HG03025 (cell line): ENCODE data around the gene SLC35B1.

ENCODE experiments used
- ATAC-seq: cut with Tn5 transposase; IDR thresholded peaks from one replicate; pipeline ENCODE4 v1.9.1; 2021; ENCODE audit warnings: mild to moderate bottlenecking, moderate library complexity; ENCODE audit not compliant: unreplicated experiment, low FRiP score

SLC35B1 gene, protein sequence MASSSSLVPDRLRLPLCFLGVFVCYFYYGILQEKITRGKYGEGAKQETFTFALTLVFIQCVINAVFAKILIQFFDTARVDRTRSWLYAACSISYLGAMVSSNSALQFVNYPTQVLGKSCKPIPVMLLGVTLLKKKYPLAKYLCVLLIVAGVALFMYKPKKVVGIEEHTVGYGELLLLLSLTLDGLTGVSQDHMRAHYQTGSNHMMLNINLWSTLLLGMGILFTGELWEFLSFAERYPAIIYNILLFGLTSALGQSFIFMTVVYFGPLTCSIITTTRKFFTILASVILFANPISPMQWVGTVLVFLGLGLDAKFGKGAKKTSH

GRCh38 chr17:49707608-49708514 is at the start of gene SLC35B1:
Gene SLC35B1, minus strand, starts transcription at chr17:49707964. Its CDS starts 131 bp downstream, at chr17:49707833.
- ATAC-seq: peak; percentile 85

DNA sequence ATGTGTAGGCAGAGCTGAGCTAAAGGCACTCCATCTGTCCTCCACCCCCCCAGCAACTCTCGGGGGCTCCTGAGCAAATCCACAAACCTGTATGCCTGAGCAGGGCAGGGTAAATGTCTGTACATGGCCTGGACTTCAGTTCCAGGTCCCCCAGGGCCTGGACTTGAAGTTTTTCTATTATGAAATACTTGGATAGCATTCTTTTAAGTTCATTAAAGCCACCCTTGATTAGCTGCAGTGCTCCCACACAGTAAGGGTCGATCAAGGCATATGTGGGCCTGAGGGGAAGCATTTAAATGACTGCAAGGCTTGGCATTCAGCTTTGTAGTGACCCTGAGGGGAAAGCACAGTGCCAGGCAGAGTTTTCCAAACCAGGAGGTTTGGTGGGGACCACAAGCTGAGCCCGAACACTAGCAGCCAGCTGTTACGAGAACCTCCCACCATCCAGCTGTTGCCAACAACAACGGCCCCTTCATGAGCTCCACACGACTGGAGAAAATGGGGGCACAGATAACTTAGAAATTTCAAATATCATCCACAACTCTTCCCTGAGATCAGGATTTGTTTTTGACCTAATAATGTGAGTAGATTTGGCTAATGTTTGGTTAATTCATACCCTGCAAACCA is 49.5 kb upstream of the SLC35B1 start:
- no peak for ATAC-seq

DNA sequence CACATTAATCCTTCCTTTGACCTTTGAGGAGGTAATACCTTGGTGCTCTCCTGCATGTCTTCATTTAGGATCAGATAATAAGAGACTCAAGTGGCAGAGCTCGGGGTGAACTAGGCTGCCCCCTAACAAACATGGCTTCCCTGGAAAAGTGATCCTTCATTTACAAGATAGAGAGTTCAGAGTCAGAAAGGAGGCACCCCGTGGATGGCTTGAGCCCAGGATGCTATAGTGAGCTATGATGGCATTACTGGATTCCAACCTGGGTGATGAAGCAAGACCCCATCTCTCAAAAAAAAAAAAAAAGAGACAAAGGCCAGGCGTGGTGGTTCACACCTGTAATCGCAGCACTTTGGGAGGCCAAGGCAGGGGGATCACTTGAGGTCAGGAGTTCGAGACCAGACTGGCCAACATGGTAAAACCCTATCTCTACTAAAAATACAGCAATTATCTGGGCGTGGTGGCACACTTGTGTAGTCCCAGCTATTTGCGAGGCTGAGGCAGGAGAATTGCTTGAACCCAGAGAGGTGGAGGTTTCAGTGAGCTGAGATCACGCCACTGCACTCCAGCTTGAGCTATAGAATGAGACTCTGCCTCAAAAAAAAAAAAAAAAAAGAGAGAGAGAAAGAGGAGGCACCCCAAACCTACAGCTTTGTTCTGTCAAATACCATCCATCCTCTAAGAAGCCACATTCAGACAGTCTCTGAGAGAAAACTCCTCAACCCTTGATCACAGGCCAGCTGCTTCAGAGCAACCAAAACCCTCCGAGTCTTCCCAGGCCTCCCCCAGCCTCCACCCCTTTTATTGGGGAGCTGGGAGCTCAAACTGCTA is 48.8 kb upstream of the SLC35B1 start:
- no peak for ATAC-seq

GRCh38 chr17:49755663-49756283 is 48.0 kb upstream of the SLC35B1 start:
- ATAC-seq: no peak

DNA sequence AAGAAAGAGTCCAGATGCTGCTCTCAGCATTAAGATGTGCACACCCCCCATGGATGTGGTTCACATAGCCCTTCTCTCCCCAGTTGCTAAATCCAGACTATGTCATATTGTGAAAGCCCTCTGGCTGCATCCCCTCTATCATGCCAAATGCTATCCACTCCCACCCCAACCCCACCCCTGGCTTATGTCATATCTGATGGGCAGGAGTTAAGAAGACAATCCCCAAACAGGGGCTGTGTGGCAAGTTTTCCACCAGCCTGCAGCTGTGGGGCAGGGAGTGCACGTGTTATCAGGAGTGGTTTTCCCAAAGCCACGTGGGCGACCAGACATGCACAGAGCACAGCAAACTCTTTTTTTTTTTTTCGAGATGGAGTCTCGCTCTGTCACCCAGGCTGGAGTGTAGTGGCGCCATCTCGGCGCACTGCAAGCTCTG is 46.2 kb upstream of the SLC35B1 start:
- no peak for ATAC-seq

- no peak for ATAC-seq
These were observed 44.7 kb upstream of the SLC35B1 start for GRCh38 chr17:49752508-49752907.

- no peak for ATAC-seq
These were observed 42.0 kb upstream of the SLC35B1 start for GRCh38 chr17:49749730-49750129.

- peak; percentile 69 for ATAC-seq
These were observed 41.0 kb upstream of the SLC35B1 start for GRCh38 chr17:49748791-49749190.

DNA sequence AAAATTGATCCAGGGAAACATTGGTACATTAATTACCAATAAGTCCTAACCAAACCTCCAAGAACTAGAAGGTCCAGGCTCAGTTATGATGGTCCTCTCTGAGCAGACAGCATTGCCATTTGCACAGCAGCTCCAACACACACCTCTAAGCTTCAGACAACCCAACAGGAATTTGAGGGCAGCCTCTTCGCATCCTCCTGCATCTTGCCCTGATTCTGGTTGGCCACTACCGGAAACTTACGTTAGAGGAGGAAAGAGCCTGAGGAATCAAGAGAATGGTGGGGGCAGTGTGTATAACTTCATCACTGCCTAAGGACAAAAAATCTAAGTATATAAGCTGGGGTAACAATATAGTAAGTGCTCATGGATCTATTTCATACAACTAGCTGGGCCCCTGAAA is 40.5 kb upstream of the SLC35B1 start:
- ATAC-seq: no peak

GRCh38 chr17:49747632-49748031 is 39.9 kb upstream of the SLC35B1 start:
- no peak for ATAC-seq

DNA sequence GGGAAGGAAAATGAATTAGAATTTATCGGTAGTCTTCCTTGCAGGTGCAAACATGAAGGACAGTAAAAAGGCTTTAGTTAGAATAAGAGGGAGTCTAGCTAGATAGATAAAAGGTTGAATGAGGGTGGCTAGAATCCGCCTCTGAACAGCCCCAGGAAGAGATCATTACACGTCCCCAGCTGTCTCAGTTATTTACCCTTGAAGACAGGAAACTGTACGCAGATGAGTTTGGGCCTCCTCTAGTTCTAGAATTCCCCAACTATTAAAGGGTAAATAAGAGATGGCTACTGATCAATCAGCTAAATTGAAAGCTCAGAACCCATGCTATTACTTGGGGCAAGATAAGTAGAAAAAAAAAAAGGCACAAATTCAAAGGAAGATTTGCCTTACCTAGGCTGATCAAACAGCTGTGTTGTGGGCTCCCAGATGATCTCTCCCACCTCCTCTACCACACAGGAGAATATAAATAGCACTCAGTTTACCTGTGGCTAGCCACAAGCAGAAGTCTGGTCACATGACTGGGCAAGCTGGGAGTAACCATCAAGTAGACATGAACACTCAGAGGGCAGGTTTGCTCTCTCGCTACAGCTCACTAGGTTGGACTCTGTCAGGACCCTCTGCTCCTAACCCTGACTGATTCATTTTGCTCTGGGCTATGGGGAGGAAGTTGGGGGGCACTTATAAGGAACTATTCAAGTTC is 39.2 kb upstream of the SLC35B1 start:
- ATAC-seq: peak; percentile 59

DNA sequence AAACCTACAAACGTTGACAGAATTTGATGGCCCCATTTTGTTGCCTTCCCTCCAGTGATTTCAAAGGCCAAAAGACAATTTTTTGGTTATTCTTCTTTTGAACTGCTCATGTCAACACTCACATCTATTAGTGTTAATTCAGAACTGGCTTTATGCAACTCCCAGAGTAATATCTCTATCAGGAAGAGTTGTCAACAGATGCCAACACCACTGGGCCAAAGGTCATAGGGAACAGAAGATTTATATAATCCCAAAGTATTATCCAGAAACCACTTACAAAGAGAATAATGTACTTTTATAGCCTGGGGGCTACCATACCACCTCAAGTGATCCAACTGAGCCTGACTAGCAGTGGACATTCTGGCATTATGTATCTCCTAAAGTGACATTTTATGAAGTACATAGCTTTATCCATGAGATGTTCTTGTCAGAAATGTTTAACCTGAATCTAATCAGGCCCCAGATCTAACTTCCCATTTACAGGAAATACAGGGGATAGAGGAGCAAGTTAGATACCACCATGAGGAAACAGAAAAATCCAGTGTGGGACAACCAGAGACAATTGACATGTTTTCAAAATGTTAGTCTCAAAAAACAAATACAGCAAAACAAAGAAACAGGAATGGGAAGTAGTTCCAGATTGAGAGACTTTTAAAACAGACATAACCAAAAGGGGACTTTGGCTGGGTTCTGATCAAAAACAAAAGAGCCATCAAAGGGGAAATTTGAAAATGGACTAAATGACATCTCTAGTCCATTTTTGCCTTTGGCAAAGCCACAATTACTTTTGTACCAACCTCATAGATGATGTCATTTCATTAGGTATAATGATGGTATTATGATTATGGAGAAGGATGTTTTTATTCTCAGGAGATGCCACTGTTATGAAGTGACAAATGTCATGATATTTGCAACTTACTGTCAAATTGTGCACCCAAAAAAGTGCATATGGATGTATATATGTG is 37.7 kb upstream of the SLC35B1 start:
- ATAC-seq: no peak

GRCh38 chr17:49742166-49742638 is 34.4 kb upstream of the SLC35B1 start:
- no peak for ATAC-seq

DNA sequence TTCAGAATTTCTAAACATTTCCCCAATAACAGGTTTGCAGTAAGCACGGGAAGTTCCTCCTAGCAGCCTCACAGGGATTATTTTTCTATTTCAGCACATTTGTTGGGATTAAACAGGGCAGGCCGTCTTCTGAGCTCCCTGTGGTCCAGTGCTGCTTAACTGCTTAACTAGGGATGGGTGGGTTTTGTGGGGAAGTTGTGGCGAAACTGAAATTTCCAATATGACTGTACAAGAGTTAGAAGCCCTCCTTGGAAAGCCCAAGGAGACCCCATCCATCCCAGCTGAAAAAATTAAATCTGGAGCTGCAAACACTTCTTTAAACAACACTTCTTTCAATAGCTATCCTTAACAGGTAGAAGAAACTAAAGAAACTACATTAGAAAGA is 33.9 kb upstream of the SLC35B1 start:
- no peak for ATAC-seq

DNA sequence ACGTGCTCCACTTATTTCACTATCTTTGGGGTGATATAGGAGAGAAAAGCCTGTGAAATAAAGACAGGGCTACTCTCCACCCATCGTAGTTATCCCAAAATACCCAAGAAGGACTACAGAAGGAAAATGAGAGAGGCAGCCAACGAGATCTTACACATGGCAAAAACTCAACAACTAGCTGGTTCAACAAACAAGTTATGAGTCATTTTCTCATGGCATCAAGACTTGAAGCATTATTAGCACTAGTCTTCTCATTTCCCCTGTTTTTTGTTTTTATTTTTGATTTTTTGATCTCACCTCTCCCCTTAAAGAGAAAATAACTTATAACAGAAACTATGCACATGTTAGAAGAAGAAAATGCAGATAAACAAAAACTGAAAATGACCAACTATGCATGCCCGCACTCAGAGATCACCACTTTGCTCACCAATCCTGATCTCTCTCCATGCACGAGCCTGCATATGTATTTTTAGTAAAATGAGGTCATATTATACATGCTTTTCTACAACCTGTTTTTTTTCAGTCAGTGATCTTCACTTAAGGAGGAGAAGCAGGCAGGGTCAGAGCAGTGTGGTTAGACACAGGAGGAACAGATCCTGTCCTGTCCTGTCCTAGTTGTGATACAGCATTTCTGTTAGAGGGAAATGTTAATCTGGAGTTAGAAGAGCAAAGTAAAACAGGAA is 33.4 kb upstream of the SLC35B1 start:
- no peak for ATAC-seq

GRCh38 chr17:49739641-49740271 is 32.0 kb upstream of the SLC35B1 start:
- no peak for ATAC-seq
